Measurements from ENCODE around the gene SHE.

Gene SHE

GRCh38 chr1:154502744-154503115 is 518 bp upstream of the SHE start:
- TF ChIP-seq FOXP2 (optimal IDR thresholded peaks at IDR 0.05; ENCODE audit: borderline replicate concordance, extremely low read depth, extremely low read length, insufficient read depth), result no peak
- no peak for TF ChIP-seq TAF1 (IDR thresholded peaks at IDR 0.05; ENCODE audit: borderline replicate concordance, insufficient read depth, low read length)
- no peak for TF ChIP-seq SIN3A (IDR thresholded peaks at IDR 0.05; ENCODE audit: borderline replicate concordance, insufficient read depth, low read length)
- TF ChIP-seq REST (IDR thresholded peaks at IDR 0.05; ENCODE audit: insufficient read depth in 1 of 2, low read depth in 2 of 2, low read length in 2 of 2), result no peak
- TF ChIP-seq POLR2AphosphoS5 (IDR thresholded peaks at IDR 0.05; ENCODE audit: low read depth, low read length), result no peak

GRCh38 chr1:154501423-154502065 is 668 bp downstream of the SHE start:
- TF ChIP-seq TAF1 (IDR thresholded peaks at IDR 0.05; ENCODE audit: borderline replicate concordance, insufficient read depth, low read length), result no peak
- no peak for TF ChIP-seq POLR2AphosphoS5 (IDR thresholded peaks at IDR 0.05; ENCODE audit: low read depth, low read length)
- no peak for TF ChIP-seq REST (IDR thresholded peaks at IDR 0.05; ENCODE audit: insufficient read depth in 1 of 2, low read depth in 2 of 2, low read length in 2 of 2)
- TF ChIP-seq FOXP2 (optimal IDR thresholded peaks at IDR 0.05; ENCODE audit: borderline replicate concordance, extremely low read depth, extremely low read length, insufficient read depth), result no peak
- no peak for TF ChIP-seq SIN3A (IDR thresholded peaks at IDR 0.05; ENCODE audit: borderline replicate concordance, insufficient read depth, low read length)

- TF ChIP-seq TAF1 (IDR thresholded peaks at IDR 0.05; ENCODE audit: borderline replicate concordance, insufficient read depth, low read length) (no peak), REST (IDR thresholded peaks at IDR 0.05; ENCODE audit: insufficient read depth in 1 of 2, low read depth in 2 of 2, low read length in 2 of 2) (peak; percentile 2 to 57; a peak in 1 of 4 replicates), FOXP2 (optimal IDR thresholded peaks at IDR 0.05; ENCODE audit: borderline replicate concordance, extremely low read depth, extremely low read length, insufficient read depth) (no peak), SIN3A (IDR thresholded peaks at IDR 0.05; ENCODE audit: borderline replicate concordance, insufficient read depth, low read length) (no peak), POLR2AphosphoS5 (IDR thresholded peaks at IDR 0.05; ENCODE audit: low read depth, low read length) (no peak)
Observed at GRCh38 chr1:154500533-154500932, 1.7 kb downstream of the SHE start.

GRCh38 chr1:154499446-154499845 is 2.8 kb downstream of the SHE start:
- TF ChIP-seq POLR2AphosphoS5 (IDR thresholded peaks at IDR 0.05; ENCODE audit: low read depth, low read length) (no peak), FOXP2 (optimal IDR thresholded peaks at IDR 0.05; ENCODE audit: borderline replicate concordance, extremely low read depth, extremely low read length, insufficient read depth) (no peak), SIN3A (IDR thresholded peaks at IDR 0.05; ENCODE audit: borderline replicate concordance, insufficient read depth, low read length) (no peak), TAF1 (IDR thresholded peaks at IDR 0.05; ENCODE audit: borderline replicate concordance, insufficient read depth, low read length) (no peak), REST (IDR thresholded peaks at IDR 0.05; ENCODE audit: insufficient read depth in 1 of 2, low read depth in 2 of 2, low read length in 2 of 2) (no peak)
